IMR-90 (cell line): Measurements from ENCODE around the gene SRC. TPM values are rescaled to one million over a fixed set of nuclear protein-coding genes. Genes with fewer than 3 reads are reported as not detected.
A peak's percentile ranks its signal among the peaks of the same experiment; 100 is the strongest.

Source experiments
- ATAC-seq: fragments of 200-7000 bp; cut with Tn5 transposase; 2 replicates; pipeline ENCODE4 v1.9.1; 2020; ENCODE audit warnings: low read depth, mild to moderate bottlenecking, moderate library complexity
- BruUV-seq: library from RNA; stranded (reverse); fragments of 400-500 nt; replicated peaks from 2 replicates; lab custom pipeline; 2021; lab: Mats Ljungman, UMichigan
- CTCF ChIA-PET: fragments of 300-600 bp; formaldehyde crosslinking; extraction: SDS; loops from one replicate; lab custom pipeline; 2021; ENCODE audit warnings: antibody characterized with exemption; lab: Yijun Ruan, JAX
- POLR2A ChIA-PET: fragments of 300-600 bp; sonication (Branson Sonifier 250); formaldehyde crosslinking; loops from one replicate; lab custom pipeline; 2022; ENCODE audit warnings: antibody characterized with exemption; ENCODE audit not compliant: unreplicated experiment; lab: Charles Lee
- DNase-seq: peaks from one replicate; pipeline ENCODE4 v3.0.0; 2013
- H2AFZ ChIP-seq: replicated peaks from 2 replicates; pipeline ENCODE3; 2013; ENCODE audit warnings: low read length, mild to moderate bottlenecking; ENCODE audit not compliant: poor library complexity
- H2AK5ac ChIP-seq: 2 replicates; pipeline ENCODE4 v1.6.1; 2013; ENCODE audit warnings: low read depth, low read length, inconsistent platforms
- H2AK9ac ChIP-seq: replicated peaks from 2 replicates; pipeline ENCODE3; 2013; ENCODE audit warnings: mild to moderate bottlenecking, low read depth, low read length, moderate library complexity; ENCODE audit not compliant: poor library complexity
- H2BK120ac ChIP-seq: 2 replicates; pipeline ENCODE4 v1.6.1; 2013; ENCODE audit warnings: low read depth, low read length, inconsistent platforms
- H2BK15ac ChIP-seq: 3 replicates; pipeline ENCODE4 v1.6.1; 2013; ENCODE audit warnings: low read depth, low read length, inconsistent platforms
- H2BK20ac ChIP-seq: 2 replicates; pipeline ENCODE4 v1.6.1; 2013; ENCODE audit warnings: low read depth, mild to moderate bottlenecking, inconsistent platforms, low read length, moderate library complexity
- H2BK5ac ChIP-seq: 2 replicates; pipeline ENCODE4 v1.6.1; 2013; ENCODE audit warnings: mild to moderate bottlenecking, low read depth, low read length, inconsistent platforms; ENCODE audit not compliant: poor library complexity, severe bottlenecking
- H3K14ac ChIP-seq: replicated peaks from 2 replicates; pipeline ENCODE4 v1.6.1; 2013; ENCODE audit warnings: low read depth, low read length, inconsistent platforms
- H3K18ac ChIP-seq: 2 replicates; pipeline ENCODE4 v1.6.1; 2013; ENCODE audit warnings: low read depth, low read length, control low read depth
- H3K23ac ChIP-seq: 2 replicates; pipeline ENCODE4 v1.6.1; 2013; ENCODE audit warnings: low read depth, low read length, inconsistent platforms
- H3K27ac ChIP-seq: 2 replicates; pipeline ENCODE4 v1.5.1; 2013; ENCODE audit warnings: mild to moderate bottlenecking, control low read depth, low read length; ENCODE audit not compliant: insufficient read depth
- H3K27me3 ChIP-seq: 2 replicates; pipeline ENCODE4 v1.6.1; 2013; ENCODE audit warnings: low read length; ENCODE audit not compliant: control insufficient read depth, insufficient read depth
- H3K36me3 ChIP-seq: 2 replicates; pipeline ENCODE4 v1.6.1; 2013; ENCODE audit warnings: low read length, mixed read lengths; ENCODE audit not compliant: control insufficient read depth, insufficient read depth
- H3K4ac ChIP-seq: 2 replicates; pipeline ENCODE4 v1.6.1; 2013; ENCODE audit warnings: low read depth, low read length, inconsistent platforms
- H3K4me1 ChIP-seq: 2 replicates; pipeline ENCODE4 v1.6.1; 2013; ENCODE audit warnings: low read length, mixed read lengths; ENCODE audit not compliant: control insufficient read depth, insufficient read depth
- H3K4me2 ChIP-seq: 2 replicates; pipeline ENCODE4 v1.6.1; 2013; ENCODE audit warnings: low read depth, mild to moderate bottlenecking, control low read depth, low read length, moderate library complexity
- H3K4me3 ChIP-seq: 2 replicates; pipeline ENCODE4 v1.5.1; 2013; ENCODE audit warnings: low read depth, mild to moderate bottlenecking, control low read depth, low read length, moderate library complexity; ENCODE audit not compliant: insufficient read depth
- H3K56ac ChIP-seq: 2 replicates; pipeline ENCODE4 v1.6.1; 2013; ENCODE audit warnings: low read length, inconsistent platforms; ENCODE audit not compliant: insufficient read depth; ENCODE audit errors: extremely low read depth
- H3K79me1 ChIP-seq, 2 experiments: 2 replicates each; pipeline ENCODE4 v1.6.1; 2013; ENCODE audit warnings: low read length in 2 of 2, inconsistent platforms in 1 of 2, low read depth in 1 of 2
- H3K9ac ChIP-seq: 2 replicates; pipeline ENCODE4 v1.6.1; 2013; ENCODE audit warnings: low read depth, low read length, control low read depth
- H3K9me1 ChIP-seq: 2 replicates; pipeline ENCODE4 v1.6.1; 2013; ENCODE audit warnings: low read length, inconsistent platforms; ENCODE audit not compliant: insufficient read depth
- H3K9me3 ChIP-seq: 2 replicates; pipeline ENCODE4 v1.6.1; 2013; ENCODE audit warnings: low read length; ENCODE audit not compliant: control insufficient read depth, insufficient read depth
- H4K20me1 ChIP-seq: 2 replicates; pipeline ENCODE4 v1.6.1; 2013; ENCODE audit warnings: low read length, inconsistent platforms; ENCODE audit not compliant: insufficient read depth
- H4K5ac ChIP-seq: 2 replicates; pipeline ENCODE4 v1.6.1; 2013; ENCODE audit warnings: mild to moderate bottlenecking, low read depth, low read length, control low read depth
- H4K8ac ChIP-seq, 2 experiments: 2 replicates each; pipeline ENCODE4 v1.6.1; 2013; ENCODE audit warnings: low read depth in 2 of 2, low read length in 2 of 2, control low read depth in 1 of 2, inconsistent platforms in 1 of 2
- H4K91ac ChIP-seq: 2 replicates; pipeline ENCODE4 v1.6.1; 2013; ENCODE audit warnings: low read depth, low read length, inconsistent platforms; ENCODE audit not compliant: insufficient read depth
- MAZ ChIP-seq: IDR thresholded peaks from 2 replicates; pipeline ENCODE4 v1.6.1; 2012; ENCODE audit warnings: low read depth, mild to moderate bottlenecking, low read length, improper control_type of control experiment, moderate library complexity, borderline replicate concordance
- MXI1 ChIP-seq: IDR thresholded peaks from 2 replicates; pipeline ENCODE4 v1.6.1; 2012; ENCODE audit warnings: low read depth, mild to moderate bottlenecking, low read length, moderate library complexity, borderline replicate concordance
- RAD21 ChIP-seq: IDR thresholded peaks from 2 replicates; pipeline ENCODE4 v1.6.1; 2012; ENCODE audit warnings: low read length, improper control_type of control experiment
- RCOR1 ChIP-seq: IDR thresholded peaks from 2 replicates; pipeline ENCODE4 v1.6.1; 2012; ENCODE audit warnings: mild to moderate bottlenecking, low read length, improper control_type of control experiment; ENCODE audit not compliant: insufficient replicate concordance
- SMC3 ChIP-seq: fragments of 150-350 bp; IDR thresholded peaks from 2 replicates; pipeline ENCODE4 v1.6.1; 2016; ENCODE audit warnings: low read depth, mild to moderate bottlenecking, antibody characterized with exemption, low read length, moderate library complexity
- WGBS, 2 experiments: methylation state at CpG; one replicate each; pipeline versions ENCODE4 v1.1.5 to v1.1.7; 2013; ENCODE audit warnings: missing lambda C conversion rate in 2 of 2; ENCODE audit not compliant: insufficient read length in 1 of 2; ENCODE audit errors: extremely low coverage in 2 of 2; 5-methylcytosine and 5-hydroxymethylcytosine counted together
- dilution Hi-C: fragments of 300-500 bp; cut with HindIII; formaldehyde crosslinking; loops from one replicate; pipeline ENCODE4 v1.14.3; 2018; ENCODE audit warnings: low sequenced_read_pairs; ENCODE audit not compliant: unreplicated experiment
- in situ Hi-C: fragments of 300-500 bp; cut with MboI; formaldehyde crosslinking; loops from 3 replicates; pipeline ENCODE4 v1.14.3; 2019; ENCODE audit warnings: low sequenced_read_pairs, inconsistent platforms, mixed read lengths
- intact Hi-C: fragments of 100-400 bp; cut with micrococcal nuclease; formaldehyde crosslinking; loops from 2 replicates; pipeline ENCODE4 v1.10.0; 2022
- polyA plus RNA-seq, 3 experiments: library from polyadenylated mRNA; depleted of rRNA; stranded (reverse); fragments of >200 nt; gene quantifications; 2 replicates each; pipeline ENCODE4 v1.2.3, GENCODE V29; 2012; ENCODE audit warnings: low replicate concordance in 1 of 3
- total RNA-seq: library from RNA; depleted of rRNA; stranded (reverse); fragments of >200 nt; gene quantifications from 2 replicates; pipeline ENCODE4 v1.2.3, GENCODE V29; 2012

Gene SRC
- total and polyA plus RNA-seq, 2 of the 4 experiments (the other 2 are of a cell fraction) = 7.0 to 24.2 TPM

DNA sequence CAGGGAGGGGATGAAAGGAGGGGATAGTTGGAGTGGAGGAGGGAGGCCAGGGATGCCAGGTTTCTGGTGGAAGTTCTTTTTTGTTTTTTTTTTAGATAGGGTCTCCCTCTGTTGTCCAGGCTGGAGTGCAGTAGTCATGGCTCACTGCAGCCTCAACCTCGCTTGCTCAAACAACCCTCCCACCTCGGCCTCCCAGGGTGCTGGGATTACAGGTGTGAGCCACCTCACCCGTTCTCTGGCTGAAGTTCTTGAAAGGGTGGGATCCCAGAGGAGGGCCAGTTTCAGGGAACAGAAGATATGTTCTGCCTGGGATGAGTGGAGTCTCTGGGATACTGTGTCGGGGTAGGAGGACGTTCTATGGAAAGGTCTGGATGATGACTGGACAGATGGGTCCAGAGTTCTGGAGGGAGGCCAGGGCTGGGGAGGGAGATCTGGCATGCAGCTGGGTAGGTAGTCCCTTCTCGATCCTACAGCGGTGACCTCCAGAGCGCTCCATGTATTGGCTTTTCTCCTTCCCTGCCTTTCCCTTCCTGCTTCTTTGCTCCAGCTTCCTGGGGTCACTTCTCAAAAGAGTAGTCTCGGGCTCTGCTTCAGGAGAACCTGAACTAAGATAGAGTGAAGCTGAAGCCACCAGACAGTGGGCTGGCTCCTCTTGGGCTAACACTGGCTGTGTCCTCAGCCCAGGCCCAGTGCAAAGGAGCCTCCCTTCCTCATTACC lies 12.7 kb upstream of the SRC start:
- Histone ChIP-seq H3K9ac (no peak overlapping the region), H4K5ac (no peak overlapping the region), H2AK5ac (0 out of 2 replicates have a peak overlapping the region, but pooled peaks have one; percentile 45), H3K36me3 (no peaks in the 10 kb centered on the region), H4K91ac (no peak overlapping the region), H3K27me3 (no peaks in the 10 kb centered on the region), H2BK20ac (no peak overlapping the region), H3K4me2 (no peak overlapping the region), H2AK9ac (no peak overlapping the region), H3K56ac (no peak overlapping the region), H3K18ac (no peak overlapping the region), H3K4me3 (no peak overlapping the region), H2BK15ac (no peak overlapping the region), H3K4me1 (peaks cover 8% of the 10 kb centered on the region), H3K23ac (no peak overlapping the region), H3K9me3 (no peaks in the 10 kb centered on the region), H2BK120ac (no peak overlapping the region), H2AFZ (no peak overlapping the region), H3K9me1 (peaks cover 6% of the 10 kb centered on the region; the same call in 1 of the 2 replicates), H4K20me1 (no peaks in the 10 kb centered on the region), H3K27ac (no peak overlapping the region), H3K4ac (no peak overlapping the region), H4K8ac (no peak overlapping the region), H3K79me1 (no peaks in the 10 kb centered on the region; a peak in 1 of 4 replicates), H3K14ac (no peak overlapping the region), H2BK5ac (no peak overlapping the region)
- no TSS peak for BruUV-seq
- no CpG with 5 or more reads among the region's 9 CpGs for WGBS, 2 experiments
- dilution Hi-C loops (no loop called here), intact Hi-C loops (no loop called here), in situ Hi-C loops (no loop called here)
- no peak for ATAC-seq
- TF ChIP-seq MXI1 (no peak), SMC3 (no peak), MAZ (no peak), RAD21 (no peak), RCOR1 (no peak)
- no peak for DNase-seq
- CTCF ChIA-PET = no interaction called here
- POLR2A ChIA-PET = no interaction called here
